H1 (cell line): ENCODE data around the gene PBX3.

ENCODE experiments used
- BRCA1 ChIP-seq: IDR thresholded peaks from 2 replicates; pipeline ENCODE4 v1.6.1; 2012; ENCODE audit warnings: low read depth, low read length, improper control_type of control experiment
- CHD1 ChIP-seq: IDR thresholded peaks from 2 replicates; pipeline ENCODE4 v1.6.1; 2012; ENCODE audit warnings: low read depth, low read length, improper control_type of control experiment
- CHD2 ChIP-seq: IDR thresholded peaks from 2 replicates; pipeline ENCODE4 v1.6.1; 2012; ENCODE audit warnings: low read length, improper control_type of control experiment
- CREB1 ChIP-seq: IDR thresholded peaks from 2 replicates; pipeline ENCODE4 v1.6.1; 2012; ENCODE audit warnings: inconsistent platforms
- CTCF ChIP-seq, 3 experiments: IDR thresholded peaks; 1 replicate in 2 of 3; 2 replicates in 1 of 3; pipeline versions ENCODE4 v1.5.1 to v1.6.1; 2011; ENCODE audit warnings: low read length in 3 of 3, mild to moderate bottlenecking in 3 of 3, inconsistent platforms in 2 of 3, low read depth in 1 of 3, moderate library complexity in 1 of 3; ENCODE audit not compliant: insufficient read depth in 1 of 3; ENCODE audit errors: control extremely low read depth in 1 of 3
- EP300 ChIP-seq, 2 experiments: IDR thresholded peaks; 1 replicate in 1 of 2; 2 replicates in 1 of 2; pipeline ENCODE4 v1.6.1; 2011 to 2012; ENCODE audit warnings: low read depth in 2 of 2, low read length in 2 of 2, mild to moderate bottlenecking in 2 of 2, borderline replicate concordance in 1 of 2, inconsistent platforms in 1 of 2, moderate library complexity in 1 of 2
- GABPA ChIP-seq: IDR thresholded peaks from 2 replicates; pipeline ENCODE4 v1.6.1; 2011; ENCODE audit warnings: mild to moderate bottlenecking, low read length, moderate library complexity, borderline replicate concordance; ENCODE audit not compliant: insufficient read depth
- GTF2F1 ChIP-seq: IDR thresholded peaks from 2 replicates; pipeline ENCODE4 v1.6.1; 2012; ENCODE audit warnings: low read depth, low read length, improper control_type of control experiment, borderline replicate concordance
- HDAC2 ChIP-seq, 2 experiments: fragments of 300-600 bp in 1 of 2; sonication (generic) in 1 of 2; IDR thresholded peaks; 2 replicates each; pipeline ENCODE4 v1.6.1; 2011 to 2012; ENCODE audit warnings: low read depth in 2 of 2, low read length in 2 of 2, mild to moderate bottlenecking in 2 of 2, moderate library complexity in 2 of 2, borderline replicate concordance in 1 of 2, inconsistent platforms in 1 of 2
- HDAC6 ChIP-seq: IDR thresholded peaks from one replicate; pipeline ENCODE4 v1.7.1; 2012; ENCODE audit warnings: low read depth, mild to moderate bottlenecking, inconsistent platforms, low read length, moderate library complexity
- MAFK ChIP-seq: IDR thresholded peaks from 2 replicates; pipeline ENCODE4 v1.6.1; 2012; ENCODE audit warnings: low read depth, mild to moderate bottlenecking, improper control_type of control experiment, low read length
- POLR2A ChIP-seq, 2 experiments: IDR thresholded peaks; 1 replicate in 1 of 2; 2 replicates in 1 of 2; pipeline ENCODE4 v1.6.1; 2011; ENCODE audit warnings: low read depth in 2 of 2, low read length in 2 of 2, mild to moderate bottlenecking in 2 of 2; ENCODE audit errors: control extremely low read depth in 1 of 2
- ZNF274 ChIP-seq: IDR thresholded peaks from 2 replicates; pipeline ENCODE4 v1.7.0; 2012; ENCODE audit warnings: low read length, borderline replicate concordance; ENCODE audit errors: extremely low read depth

GRCh38 chr9:125904155-125904851 is 157.1 kb downstream of the PBX3 start:
- TF ChIP-seq MAFK (no peak), HDAC6 (no peak), CHD2 (no peak), GABPA (no peak), CTCF (IDR thresholded peaks at IDR 0.05; ENCODE audit: control extremely low read depth in 1 of 3, insufficient read depth in 1 of 3, low read depth in 1 of 3, low read length in 3 of 3) (no peak), CREB1 (no peak), ZNF274 (no peak), HDAC2 (IDR thresholded peaks at IDR 0.05; ENCODE audit: borderline replicate concordance in 1 of 2, low read depth in 2 of 2, low read length in 2 of 2) (no peak), EP300 (IDR thresholded peaks at IDR 0.05; ENCODE audit: borderline replicate concordance in 1 of 2, low read depth in 2 of 2, low read length in 2 of 2) (no peak), POLR2A (IDR thresholded peaks at IDR 0.05; ENCODE audit: control extremely low read depth in 1 of 2, low read depth in 2 of 2, low read length in 2 of 2) (no peak), GTF2F1 (no peak), CHD1 (no peak), BRCA1 (no peak)
